HT1080 (cell line): ENCODE measurements around the gene SOD2. TPM values are rescaled to one million over a fixed set of nuclear protein-coding genes. Genes with fewer than 3 reads are reported as not detected.
"Not testable (repeated sequence)": the region's sequence is repeated elsewhere in the genome, so short reads cannot be mapped to it uniquely, and the experiment has no call there.

Source experiments
- DNase-seq: peaks from one replicate; pipeline ENCODE4 v3.0.0-alpha.2; 2015; ENCODE audit warnings: low read depth
- total RNA-seq: library from RNA; depleted of rRNA; stranded (reverse); fragments of >200 nt; shearing (Covaris generic); gene quantifications from 2 replicates; pipeline ENCODE4 v1.2.3, GENCODE V29; 2014

Gene SOD2
- total RNA-seq, 1 experiment from 2014 or later, result 53.5 TPM

DNA sequence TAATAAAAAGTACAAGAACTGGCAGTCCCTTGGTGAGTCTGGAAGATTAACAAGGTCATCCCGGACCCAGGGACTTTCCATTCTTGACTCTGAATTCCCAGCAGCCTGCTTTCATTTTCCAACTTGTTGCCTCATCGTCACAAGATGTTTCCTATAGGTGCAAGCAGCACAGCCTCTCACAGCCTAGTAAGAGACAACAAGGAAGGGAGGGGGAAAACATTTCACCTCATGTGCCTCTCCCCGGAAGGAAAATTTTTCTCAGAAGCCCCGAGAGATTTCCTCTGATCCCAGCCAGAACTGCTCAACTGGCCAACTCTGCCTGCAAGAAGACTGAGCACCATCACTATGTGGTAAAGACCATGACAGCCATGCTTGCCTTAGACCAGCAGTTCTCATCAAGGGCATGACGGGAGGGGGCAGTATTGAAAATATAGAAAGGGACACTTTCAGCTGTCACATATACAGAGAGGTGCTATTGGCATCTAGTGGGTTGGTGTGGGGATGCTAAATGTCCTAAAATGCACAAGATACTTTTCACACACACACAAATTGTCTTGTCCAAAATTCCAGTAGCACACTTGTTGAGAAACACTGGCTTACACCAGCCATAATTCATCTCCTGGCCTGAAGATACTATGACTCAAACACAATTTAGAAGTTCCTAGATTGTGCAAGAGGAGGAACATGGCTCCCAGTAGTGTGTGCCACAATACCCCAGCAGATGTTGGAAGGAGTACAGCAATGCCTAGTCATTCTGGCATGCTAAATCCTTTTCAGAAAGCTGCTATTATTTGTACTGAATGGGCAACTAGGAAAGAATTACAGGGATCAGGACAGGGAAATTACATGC, 23.4 kb upstream of the SOD2 start:
- peak; percentile 73 for DNase-seq

GRCh38 chr6:159715605-159716004, 22.6 kb upstream of the SOD2 start:
- no peak for DNase-seq

DNA sequence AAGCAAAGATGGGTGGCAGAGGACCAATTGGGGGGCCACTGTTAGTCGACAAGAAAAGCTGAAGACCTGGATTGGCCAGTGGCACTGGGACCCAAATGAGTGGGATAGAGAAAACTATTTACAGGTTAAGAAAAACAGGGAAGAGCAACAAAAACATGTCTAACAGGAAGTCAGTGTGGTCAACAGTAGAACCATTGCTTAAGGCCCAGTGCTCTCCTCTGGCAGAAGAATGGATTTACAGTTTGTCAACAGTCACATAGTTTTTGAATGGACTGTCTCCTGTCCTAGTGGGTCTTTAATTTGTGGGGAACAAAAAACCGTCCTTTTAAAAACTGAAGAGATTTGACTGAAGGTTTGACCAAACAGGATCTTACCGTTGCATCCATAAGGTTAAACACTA, 22.1 kb upstream of the SOD2 start:
- no peak for DNase-seq

DNA sequence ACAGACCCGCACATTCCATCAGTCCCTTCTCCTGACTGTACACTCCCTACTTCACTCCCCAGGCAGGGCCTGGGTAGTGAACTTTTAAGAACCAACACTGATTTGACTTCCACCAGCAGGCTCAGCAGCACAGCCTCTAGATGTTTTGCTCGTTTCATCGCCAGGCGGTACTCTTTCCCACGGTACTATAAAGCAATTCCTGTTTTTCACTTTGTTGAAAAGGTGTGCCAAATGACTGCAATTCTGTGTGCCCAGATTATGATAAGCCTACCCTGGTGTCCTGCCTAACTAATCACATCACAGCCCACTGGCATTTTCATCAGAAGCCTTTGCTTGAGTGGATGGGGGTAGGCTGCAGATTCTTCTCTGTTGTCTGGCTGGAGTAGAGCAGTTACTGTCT, 21.4 kb upstream of the SOD2 start:
- no peak for DNase-seq

DNA sequence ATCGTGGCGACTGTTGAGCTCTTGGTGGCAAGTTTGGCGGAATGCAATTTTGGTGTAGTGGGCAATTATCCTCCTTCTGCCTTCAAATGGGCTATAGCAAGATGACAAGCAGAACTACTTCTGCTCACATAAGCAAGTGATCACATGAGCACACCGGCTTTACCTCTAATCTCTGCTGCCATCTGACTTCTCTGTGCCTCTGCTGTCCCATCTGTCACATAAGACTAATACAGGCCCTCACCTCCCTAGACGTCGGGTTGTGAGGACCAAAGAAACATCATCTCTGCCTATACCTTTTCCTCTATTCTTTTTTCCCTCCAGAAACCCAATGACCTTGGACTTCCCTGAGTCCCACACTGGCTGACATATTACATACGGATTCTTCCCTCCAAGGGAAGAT, 20.9 kb upstream of the SOD2 start:
- DNase-seq, result no peak

DNA sequence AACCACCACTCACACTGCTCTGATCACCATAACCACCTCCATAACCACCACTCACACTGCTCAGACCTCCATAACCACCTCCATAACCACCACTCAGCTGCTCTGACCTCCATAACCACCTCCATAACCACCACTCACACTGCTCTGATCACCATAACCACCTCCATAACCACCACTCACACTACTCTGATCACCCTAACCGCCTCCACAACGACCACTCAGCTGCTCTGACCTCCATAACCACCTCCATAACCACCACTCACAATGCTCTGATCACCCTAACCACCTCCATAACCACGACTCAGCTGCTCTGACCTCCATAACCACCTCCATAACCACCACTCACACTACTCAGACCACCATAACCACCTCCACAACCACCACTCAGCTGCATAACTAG, 19.3 kb upstream of the SOD2 start:
- not testable (repeated sequence) for DNase-seq

- not testable (repeated sequence) for DNase-seq
These were observed 17.6 kb upstream of the SOD2 start for GRCh38 chr6:159710603-159711002.

DNA sequence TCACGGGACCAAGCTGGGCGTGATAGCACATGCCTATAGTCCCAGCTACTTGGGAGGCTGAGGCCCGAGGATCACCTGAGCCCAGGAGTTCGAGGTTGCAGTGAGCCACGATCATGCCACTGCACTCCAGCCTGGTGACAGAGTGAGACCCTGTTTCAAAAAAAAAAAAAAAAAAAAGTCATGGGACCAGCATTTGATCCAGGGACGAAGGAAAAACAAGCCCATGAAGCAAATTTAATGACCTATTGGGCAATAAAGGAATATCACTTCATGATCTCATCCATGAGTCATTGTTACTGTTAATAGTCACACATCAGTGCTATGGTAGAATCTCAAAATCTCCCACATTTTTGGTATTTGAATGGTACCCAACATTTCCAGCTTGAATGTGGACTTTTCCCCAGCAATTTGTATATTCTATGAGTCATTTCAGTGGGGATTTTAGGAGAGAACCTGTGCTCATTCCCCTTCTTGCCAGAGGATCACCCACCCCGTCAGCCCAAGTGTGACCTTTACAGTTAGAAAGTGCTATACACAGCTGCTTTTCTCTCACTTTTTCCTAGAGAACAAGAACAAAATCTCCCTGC, 8.5 kb upstream of the SOD2 start:
- DNase-seq, result peak; percentile 82

GRCh38 chr6:159700970-159701369, 7.9 kb upstream of the SOD2 start:
- DNase-seq, result no peak

DNA sequence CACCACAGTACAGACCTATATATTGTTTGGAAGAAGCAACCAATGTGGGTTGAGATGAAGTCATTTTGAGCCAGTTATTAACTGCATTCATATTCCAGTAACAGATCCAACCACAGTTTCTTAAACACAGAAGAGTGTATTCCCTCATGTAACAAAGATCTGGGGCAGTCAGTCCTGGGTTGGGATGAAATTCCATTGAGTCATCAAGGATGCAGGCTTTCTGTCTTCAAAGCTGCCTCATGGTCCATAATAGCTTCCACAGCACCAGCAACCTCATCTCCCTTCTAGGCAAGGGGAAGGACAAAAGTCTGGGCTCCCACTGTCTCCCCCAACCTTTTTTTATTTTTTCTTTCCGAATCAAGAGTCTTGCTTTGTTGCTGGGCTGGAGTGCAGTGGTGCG, 2.9 kb upstream of the SOD2 start:
- peak; percentile 32 for DNase-seq

DNA sequence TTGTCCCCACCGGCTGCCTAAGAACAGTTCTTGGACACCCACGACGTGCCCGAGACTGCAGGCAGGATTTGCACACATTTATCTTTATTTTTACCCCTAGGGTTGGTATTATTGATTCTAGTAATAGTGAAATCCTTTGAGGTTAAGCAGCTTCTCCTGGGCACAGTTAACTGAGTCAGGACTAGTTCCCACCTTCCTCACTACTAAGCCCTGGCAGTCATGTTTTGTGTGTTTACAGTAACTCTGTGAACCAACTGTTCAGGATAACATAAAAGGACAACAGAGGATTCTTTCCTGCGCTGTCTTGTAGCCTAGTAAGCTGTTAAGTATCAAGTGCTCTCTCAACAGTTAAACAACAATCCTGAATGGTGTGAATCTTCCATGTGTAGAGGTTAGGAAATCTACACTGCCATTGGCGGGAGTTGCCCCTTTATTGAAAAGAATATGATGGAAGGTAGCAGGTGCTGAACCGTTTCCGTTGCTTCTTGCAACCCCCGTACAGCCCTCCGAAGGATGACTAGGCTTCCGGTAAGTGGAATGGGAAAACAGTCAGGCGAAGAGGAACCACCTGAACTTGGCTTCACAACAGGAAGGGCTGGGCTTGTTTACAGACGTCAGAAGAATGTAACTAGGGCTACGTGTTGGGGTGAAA, 979 bp upstream of the SOD2 start:
- DNase-seq, result peak; percentile 69

- peak; percentile 21 for DNase-seq
These were observed 526 bp downstream of the SOD2 start for GRCh38 chr6:159692303-159693127.

GRCh38 chr6:159691963-159692287, 1.1 kb downstream of the SOD2 start:
- no peak for DNase-seq

DNA sequence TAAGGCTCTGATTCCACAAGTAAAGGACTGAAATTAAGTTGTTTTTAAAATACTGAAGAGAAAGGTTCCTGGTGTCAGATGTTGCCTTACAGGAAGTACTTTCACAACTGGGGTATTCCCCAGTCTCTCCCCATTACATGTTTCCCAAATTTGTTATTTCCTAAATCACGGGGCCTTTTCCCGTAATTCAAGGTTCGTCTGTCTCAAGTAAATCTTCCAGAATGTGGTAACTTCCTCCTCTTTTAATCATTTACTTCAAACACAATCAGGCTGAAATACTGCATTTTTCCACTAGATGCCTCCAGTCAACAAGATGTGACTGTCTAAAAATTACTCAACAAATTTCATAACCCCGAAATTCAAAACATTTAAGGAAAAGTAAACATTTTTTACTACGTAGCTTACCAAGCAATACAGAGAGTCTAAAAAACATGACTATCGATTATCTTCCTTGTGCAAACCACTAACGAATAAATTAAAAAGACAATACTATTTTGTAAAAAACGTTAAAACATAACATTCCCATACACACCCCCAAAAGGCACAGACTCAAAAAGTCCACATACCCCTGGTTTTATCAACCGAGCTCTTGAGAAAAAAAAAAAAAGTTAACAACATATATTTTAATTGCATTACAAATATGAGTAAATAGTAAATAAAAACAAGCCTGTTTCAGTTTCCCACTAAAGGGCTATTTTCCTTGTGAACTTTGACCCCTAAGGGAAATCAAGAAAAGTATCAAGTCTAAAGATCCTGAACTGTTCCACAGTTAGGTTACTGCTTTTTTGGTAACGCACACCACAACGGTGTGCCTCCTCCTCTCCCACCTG, 1.7 kb downstream of the SOD2 start:
- peak; percentile 66 for DNase-seq

DNA sequence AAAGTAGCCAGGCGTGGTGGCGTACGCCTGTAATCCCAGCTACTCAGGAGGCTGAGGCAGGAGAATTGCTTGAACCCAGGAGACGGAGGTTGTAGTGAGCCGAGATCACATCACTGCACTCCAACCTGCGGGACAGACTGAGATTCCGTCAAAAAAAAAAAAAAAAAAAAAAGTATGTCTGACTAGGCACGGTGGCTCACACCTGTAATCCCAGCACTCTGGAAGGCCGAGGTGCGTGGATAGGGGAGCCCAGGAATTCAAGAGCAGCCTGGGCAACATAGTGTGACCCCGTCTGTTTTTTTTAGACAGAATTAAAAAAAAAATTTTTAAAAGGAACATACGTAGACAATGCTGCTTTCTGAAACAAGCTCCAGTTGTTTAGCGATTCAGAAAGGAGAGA, 2.9 kb downstream of the SOD2 start:
- DNase-seq, result not testable (repeated sequence)

GRCh38 chr6:159689001-159689400, 4.0 kb downstream of the SOD2 start:
- no peak for DNase-seq

DNA sequence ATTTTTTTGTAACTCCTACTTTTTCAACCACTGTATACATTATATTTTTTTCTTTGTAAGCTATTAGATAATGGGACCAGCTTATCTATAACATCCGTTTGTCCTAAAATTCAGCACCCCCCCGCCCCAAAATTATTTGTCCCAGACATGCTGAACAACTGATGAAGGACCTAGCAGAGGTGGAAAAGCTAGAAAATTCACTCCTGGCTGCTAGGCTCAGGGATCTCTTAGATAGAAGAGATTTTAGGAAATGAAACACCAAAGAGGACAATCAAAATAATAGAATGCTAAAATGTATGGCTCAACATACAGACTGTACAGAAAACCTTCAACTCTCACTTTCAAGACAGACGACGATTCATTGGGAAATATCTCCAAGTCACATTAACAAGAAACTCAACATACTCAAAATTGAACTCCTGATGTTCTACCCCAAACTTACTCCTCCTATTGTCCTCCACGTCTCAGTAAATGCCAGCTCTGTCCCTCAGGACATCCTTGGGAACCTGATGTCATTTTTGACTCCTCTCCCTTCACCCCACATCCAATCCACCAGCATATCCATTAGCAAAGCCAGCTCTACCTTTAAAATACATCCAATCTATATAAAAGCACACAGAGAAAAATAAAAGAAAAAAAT, 4.7 kb downstream of the SOD2 start:
- no peak for DNase-seq

DNA sequence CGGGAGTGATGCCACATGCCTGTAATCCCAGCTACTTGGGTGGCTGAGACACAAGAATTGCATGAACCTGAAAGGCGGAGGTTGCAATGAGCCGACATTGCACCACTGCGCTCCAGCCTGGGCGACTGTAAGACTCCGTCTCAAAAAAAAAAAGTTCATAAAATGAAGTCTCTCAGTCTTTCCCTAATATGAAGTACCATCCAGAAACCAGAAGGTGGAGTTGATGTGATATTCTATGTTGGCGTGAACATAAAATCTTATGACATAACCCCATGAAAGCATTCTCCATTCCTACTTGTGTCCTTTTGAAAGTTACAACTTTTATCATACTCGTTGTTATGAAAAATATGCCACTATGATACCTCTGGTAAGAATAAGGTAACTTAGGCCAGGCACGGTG, 5.7 kb downstream of the SOD2 start:
- DNase-seq, result no peak

DNA sequence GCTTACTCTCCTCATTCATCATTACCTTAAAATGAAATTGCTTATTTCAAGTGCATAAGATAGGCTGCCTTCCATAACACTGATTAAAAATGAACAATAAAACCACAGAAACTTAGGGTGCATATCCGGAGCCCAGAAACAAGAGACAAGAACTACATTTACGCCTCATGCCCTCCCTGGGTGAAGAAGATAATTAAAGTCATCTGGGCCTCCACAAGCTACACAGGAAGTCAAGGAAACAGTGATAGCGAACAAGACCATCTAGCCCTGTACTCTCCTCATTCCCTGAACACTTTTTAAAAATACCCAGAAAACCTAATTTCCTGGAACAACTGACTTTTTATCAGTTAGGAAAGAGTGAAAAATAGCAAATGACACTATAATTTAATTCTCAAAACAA, 6.3 kb downstream of the SOD2 start:
- DNase-seq, result no peak

DNA sequence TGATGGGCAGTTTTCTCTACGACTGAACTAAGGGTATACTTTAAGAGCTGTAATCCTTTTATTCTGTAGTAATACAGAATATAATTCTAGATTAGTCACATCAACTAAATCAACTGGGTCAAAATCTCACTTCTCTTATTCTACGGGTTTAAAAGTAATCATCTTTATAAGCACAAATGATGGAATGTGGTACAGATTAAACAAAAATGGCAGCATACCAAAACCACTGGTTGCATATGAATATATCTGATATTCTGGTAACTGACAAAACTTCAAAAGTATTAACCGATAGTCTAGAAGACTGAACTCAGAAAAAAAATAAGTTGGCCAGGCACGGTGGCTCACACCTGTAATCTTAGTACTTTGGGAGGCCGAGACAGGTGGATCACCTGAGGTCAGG, 7.0 kb downstream of the SOD2 start:
- no peak for DNase-seq

DNA sequence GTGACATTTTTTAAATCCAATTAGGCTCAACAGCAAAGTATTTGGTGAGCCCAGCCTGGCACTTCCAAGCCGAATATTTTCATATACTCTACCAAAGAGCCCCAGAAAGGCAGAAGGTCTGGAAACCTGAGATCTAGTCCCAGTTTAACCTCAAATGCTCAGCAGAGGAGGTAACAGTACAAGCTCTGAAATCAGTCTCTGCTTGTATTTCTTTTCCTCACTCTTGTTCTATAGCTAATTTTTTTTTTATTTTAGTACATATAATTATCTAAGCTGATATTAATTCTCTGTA, 9.1 kb downstream of the SOD2 start:
- DNase-seq, result no peak
